NCI-H524 (cell line): ENCODE measurements around the gene SBK3.
"Not testable (repeated sequence)": the region's sequence is repeated elsewhere in the genome, so short reads cannot be mapped to it uniquely, and the experiment has no call there.

ENCODE experiments used
- DNase-seq, 2 experiments: peaks; one replicate each; lab custom pipeline; 2025; lab: John Stamatoyannopoulos, UW

The SBK3 gene, protein sequence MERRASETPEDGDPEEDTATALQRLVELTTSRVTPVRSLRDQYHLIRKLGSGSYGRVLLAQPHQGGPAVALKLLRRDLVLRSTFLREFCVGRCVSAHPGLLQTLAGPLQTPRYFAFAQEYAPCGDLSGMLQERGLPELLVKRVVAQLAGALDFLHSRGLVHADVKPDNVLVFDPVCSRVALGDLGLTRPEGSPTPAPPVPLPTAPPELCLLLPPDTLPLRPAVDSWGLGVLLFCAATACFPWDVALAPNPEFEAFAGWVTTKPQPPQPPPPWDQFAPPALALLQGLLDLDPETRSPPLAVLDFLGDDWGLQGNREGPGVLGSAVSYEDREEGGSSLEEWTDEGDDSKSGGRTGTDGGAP

DNA sequence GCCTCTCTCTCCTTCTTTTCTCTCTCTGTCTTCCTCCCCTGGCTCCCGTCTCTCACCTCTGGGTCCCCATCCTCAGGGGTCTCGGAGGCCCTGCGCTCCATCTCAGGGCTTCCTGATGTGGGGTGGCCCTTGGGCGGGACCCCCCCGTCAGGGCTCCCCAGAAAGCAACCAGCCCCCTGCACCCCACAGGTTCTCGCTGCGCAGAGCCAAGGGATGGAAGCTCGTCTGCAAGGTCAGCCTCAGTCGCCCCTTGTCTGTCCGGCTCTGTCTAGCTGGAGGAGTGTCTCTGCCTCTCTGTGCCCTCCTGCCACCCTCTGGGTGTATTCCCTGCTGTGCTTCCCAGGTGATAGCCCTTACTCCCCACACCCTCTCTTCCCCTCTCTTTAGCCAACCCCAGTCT, at the start of gene SBK3:
TSS of gene SBK3 (minus strand) at position 101 of the 400 bp plus-strand sequence. CDS start at position 101, 0 bp downstream.
- no peak for DNase-seq

DNA sequence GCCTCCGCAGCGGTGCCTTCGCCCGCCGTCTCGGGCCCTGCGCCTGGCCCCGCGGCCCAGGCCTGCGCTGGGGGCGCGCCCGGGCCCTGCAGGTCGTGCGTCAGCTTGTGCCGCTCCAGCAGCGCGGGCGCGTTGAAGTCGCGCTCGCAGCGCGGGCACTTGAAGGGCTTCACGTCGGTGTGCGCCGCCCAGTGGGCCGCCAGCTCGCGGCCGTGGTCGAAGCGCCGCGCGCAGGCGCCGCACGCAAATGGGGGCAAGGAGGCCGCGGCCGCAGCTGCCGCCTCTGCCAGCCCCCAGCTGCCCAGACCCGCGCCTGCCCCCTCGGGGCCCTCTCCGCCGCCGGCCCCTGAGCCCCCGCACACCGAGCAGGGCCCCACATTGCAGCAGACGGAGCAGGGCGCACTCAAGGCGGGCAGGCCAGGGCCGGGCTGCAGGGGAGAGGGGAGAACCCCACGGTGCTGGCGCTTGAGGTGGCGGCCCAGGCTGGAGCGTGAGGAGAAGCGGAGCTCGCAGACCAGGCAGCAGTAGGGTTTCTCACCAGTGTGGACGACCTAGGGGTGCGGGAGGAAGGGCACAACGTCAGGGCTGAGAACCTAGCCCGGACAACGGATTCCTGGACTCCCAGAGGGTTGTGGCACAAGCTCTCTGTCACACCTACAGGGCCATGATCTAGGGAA, 47.9 kb upstream of the SBK3 start:
- DNase-seq, result no peak

DNA sequence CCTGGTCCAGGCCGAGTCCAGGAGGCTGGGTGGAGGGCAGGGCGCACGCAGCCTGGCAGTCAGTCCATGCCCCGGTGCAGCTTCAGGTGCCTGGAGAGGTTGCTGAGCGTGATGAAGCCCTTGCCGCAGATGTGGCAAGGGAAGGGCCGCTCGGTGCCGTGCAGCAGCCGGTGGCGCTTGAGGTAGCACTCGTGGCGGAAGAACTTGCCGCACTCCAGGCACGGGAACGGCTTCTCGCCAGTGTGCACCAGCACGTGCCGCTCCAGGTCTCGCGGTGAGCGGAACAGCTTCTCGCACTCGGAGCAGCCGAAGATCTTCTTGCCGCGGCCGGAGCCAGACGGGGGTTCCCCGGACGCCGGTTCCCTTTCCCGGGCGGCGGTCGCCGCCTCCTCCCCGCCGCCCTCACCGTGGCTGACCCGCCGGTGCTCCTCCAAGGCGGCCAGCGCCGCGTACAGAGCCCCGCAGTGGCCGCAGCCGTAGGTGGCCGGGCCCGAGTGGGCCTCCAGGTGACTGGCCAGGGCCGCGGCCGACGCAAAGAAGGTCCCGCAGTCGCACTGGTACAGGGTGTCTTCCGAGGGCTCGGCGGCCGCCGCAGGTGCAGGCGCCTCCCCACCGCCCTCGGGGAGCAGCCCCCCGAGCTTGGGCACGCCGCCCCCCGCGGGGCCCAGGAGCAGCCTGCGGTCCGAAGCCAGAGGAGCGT, 47.2 kb upstream of the SBK3 start:
- no peak for DNase-seq

DNA sequence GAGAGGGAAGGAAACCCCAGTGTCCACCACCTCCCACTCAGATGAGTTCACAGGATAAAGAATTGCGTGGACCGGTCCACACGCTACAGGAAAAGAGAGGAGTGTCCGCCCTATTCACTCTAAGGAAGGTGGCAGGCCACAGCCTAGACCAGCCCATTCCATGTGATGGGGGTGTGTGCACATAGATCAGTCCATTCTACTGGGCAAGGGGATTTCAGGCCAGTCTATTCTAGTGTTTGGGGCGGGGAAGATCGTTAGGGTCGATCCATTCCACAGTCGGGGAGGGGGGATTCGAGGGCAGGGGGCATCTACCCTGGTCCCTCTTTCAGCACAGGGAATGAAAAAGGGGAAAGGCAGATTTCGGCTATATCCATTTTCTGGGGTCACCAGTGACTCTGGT, 46.2 kb upstream of the SBK3 start:
- DNase-seq, result no peak

DNA sequence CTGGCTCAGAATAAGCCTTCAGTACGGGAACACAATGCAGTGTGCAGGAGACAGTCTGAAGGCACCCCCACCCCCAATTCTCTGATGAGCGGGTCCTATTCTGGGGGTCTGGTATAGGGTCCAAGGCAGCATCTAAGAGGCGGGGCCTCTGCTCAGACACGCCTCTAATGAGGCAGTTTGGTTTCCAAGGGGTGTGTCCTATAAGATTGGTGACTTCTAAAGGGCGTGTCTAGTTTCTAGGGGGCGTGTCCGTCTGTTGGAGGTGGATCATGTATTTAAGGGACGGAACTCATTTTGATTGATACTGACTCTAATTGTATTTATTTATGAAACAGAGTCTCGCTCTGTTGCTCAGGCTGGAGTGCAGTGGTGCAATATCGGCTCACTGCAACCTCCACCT, 45.3 kb upstream of the SBK3 start:
- no peak for DNase-seq

DNA sequence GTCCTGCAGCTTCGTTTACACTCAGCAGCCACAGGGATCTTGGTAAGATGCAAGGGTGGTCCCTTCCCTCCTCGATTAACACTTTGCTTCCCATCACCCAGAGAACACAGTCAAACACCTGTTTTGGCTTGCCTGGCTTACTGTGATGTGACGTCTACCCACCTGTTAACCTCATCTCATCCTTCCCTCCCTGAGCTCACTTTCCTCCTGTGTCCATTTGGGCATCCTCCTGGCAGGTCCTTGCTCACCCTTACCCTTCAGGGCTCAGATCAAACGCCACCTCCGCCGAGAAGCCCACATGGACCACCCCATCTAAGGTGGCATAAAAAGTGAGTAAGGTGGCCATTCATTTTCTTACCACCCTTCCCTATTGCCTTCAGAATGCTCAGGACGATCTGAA, 44.8 kb upstream of the SBK3 start:
- DNase-seq, result no peak

DNA sequence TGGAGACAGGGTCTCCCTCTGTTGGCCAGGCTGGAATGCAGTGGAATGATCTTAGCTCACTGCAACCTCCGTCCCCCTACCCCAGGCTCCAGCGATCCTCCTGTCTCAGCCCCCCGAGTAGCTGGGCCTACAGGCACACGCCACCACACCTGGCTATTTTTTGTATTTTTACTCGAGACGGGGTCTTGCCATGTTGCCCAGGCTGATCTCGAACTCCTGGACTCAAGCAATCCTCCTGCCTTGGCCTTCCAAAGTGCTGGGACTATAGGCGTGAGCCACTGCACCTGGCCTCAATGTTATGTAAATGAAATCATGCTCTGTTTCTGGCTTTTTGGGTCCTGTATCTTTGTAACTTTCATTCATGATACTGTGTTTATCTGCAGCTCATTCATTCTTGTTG, 43.4 kb upstream of the SBK3 start:
- DNase-seq, result no peak

DNA sequence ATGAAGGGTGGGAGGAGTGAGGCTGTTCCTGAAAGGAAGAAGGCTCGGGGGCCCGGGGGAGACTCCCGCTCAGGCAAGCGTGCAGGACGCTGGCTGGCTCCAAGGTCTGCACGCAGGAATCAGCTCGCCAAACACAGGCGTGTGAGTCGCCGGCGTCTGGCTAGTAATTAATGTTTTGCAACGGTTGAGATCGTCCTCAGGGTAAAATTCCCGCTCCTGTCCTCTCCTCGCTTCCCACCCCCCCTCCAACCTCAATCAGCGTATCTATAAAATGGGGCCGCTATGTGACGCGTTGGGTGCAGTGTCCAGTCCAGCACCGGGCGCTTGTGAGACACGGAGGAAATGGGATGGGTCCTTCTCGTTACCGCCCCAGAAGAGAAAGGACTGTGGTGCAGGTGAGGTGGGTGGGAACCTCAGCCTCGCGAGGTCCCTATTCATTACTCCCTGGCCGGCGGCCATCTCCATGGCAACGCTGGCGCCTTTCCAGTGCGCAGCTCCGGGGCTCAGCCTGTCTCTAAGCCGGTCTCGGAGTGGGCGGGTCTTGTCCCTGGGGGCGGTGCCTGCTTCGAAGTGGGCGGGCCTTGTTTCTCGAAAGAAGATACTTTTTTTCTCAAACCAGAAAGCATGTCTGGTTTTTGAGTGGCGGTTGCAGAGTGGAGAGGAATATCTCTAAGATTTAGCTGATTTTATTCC, 41.8 kb upstream of the SBK3 start:
- peak; percentile 88 to 95 for DNase-seq

DNA sequence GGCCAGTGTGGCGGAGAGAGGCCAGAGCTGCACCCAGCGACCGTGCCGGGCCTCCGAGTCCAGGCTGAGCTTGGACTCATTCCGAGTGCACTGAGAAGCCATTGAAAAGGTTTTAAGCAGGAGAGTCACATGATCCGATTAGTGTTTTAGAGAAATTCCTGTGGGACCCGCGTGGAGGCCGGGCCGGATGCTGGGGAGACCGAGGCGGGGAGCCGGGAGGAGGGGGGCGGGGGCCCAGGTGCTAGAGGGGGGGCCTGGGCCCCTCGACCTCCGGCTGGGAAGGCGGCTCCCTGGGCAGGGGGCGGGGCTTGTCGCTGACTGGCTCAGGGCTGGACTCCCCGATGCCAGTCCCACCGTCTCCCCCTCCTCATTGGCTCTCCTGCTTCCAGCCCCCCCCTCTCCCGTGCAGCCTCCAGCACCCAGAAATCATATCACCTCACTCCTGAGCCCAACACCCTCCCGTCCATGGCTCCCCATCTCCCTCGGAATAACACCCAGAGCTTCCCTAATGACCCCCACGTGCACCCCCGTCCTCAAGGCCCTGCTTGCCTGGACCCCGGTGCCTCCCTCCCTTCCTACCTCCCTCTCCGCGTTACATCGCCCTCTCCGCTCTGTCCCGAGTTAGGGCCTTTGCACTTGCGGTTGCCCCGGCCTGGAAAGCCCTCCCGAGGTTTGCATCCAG, 40.5 kb upstream of the SBK3 start:
- DNase-seq, result peak; percentile 92 to 94

DNA sequence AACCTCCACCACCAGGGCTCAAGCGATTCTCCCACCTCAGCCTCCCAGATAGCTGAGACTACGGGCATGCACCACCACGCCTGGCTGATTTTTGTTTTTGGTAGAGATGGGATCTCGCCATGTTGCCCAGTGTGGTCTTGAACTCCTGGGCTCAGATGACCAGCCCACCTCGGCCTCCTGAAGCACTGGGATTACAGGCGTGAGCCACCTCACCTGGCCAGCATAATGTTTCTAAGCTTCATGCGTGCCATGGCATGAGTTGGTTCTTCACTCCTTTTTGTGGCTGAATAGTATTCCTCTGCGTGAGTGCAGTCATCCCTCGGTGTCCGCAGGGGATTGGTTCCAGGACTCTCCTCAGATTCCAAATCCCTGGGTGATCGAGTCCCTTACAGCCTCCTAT, 39.5 kb upstream of the SBK3 start:
- no peak for DNase-seq

DNA sequence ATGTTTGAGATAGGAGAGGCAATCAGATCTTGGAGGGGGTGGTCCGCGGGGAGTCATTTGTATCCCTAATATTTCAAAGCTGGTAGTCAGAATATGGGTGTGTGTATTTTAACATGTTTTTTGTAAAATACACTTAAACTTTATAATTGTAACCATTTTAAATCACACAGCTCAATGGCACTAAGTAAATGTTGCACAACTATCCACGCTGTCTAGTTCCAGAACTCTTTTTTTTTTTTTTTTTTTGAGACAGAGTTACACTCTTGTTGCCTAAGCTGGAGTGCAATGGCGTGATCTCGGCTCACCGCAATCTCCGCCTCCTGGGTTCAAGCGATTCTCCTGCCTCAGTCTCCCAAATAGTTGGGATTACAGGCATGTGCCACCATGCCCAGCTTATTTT, 38.6 kb upstream of the SBK3 start:
- DNase-seq, result not testable (repeated sequence)

DNA sequence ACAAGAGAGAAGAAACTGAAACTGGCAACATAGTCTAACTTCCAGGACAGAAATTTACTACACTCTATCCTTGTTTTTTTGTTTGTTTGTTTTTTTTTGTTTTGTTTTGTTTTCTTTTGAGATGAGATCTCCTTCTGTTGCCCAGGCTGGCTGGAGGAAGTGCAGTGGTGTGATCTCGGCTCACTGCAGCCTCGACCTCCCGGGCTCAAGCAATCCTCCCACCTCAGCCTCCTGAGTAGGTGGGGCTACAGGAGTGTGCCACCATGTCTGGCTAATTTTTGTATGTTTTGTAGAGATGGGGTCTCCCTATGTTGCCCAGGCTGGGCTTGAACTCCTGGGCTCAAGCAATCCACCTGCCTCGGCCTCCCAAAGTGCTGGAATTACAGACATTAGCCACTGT, 36.9 kb upstream of the SBK3 start:
- DNase-seq, result not testable (repeated sequence)

DNA sequence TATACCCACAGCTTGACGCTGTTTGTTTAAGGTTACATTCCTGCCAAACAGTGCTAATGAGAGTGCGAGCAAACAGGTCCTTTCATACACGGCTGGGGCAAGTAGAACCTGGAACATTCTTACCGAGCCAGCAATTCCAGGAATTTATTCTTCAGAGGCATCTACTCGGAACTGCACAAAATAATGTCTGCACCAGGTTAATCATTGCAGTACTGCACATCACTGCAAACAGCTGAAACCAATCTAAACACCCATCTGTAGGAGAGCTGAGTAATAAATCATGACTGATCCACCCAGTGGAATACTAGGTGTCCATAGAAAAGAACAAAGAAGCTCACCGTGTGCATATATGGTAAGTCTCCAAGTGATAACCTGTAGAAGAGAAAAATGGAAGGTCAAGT, 36.5 kb upstream of the SBK3 start:
- DNase-seq, result no peak

DNA sequence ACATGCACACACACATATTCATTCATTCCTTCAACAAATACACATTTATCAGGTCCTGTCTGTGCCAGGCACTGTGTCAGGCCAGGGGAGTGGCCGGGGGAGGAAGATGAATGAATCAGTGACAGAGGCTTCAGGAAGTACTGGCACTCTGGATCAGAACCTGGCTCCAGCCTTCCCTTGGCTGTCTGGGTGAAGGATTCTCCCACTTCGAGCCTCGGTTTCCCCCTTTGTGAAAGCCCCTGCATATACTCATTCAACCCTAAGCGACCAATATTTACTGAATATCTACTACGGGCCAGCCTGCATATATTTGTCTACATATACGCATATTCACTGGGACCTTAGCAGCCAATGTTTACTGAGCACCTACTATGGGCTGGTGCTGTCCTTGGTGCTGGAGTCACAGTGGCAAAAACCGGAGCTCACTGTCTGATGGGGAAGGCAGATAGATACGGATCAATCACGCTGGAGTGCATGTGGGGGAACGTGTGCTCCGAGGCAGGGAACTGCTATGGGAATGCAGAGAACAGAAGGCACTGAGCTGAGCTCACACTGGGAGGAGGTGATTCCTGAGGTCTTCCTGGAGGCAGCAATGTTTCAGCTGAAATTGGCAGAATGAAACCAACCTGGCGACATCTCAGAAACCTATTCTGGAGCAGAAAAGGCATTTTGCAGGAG, 35.9 kb upstream of the SBK3 start:
- no peak for DNase-seq

DNA sequence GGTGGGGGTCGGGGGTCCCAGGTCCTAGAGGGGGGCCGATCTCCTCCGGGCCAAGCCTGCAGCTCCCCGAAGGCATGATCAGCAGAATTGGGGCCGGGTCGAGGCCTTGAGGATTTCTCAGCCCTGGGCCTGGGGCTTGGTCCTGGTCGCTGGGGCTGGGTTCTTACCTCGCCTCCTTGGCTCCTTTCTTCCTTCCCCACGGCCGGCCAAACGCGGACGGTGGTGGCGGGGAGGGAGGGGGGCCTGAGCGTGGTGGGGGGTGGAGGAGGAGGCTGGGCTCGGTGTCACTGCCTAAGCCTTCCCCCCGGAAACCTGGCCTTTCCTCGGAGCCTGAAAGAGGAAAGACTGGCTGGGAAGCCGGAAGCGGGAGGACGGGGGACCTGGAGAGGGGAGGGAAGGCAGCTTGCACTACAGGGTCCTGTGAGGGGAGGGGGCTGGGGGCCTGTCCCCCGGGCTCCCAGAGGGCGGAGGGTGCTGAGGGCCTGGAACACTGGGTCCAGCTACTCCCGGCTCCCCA, 35.3 kb upstream of the SBK3 start, which contains the start of gene ZNF579:
TSS of gene ZNF579 (minus strand) at position 221 of the 517 bp plus-strand sequence. CDS start 1,209 bp downstream, outside the sequence.
- DNase-seq, result peak; percentile 82 to 95

DNA sequence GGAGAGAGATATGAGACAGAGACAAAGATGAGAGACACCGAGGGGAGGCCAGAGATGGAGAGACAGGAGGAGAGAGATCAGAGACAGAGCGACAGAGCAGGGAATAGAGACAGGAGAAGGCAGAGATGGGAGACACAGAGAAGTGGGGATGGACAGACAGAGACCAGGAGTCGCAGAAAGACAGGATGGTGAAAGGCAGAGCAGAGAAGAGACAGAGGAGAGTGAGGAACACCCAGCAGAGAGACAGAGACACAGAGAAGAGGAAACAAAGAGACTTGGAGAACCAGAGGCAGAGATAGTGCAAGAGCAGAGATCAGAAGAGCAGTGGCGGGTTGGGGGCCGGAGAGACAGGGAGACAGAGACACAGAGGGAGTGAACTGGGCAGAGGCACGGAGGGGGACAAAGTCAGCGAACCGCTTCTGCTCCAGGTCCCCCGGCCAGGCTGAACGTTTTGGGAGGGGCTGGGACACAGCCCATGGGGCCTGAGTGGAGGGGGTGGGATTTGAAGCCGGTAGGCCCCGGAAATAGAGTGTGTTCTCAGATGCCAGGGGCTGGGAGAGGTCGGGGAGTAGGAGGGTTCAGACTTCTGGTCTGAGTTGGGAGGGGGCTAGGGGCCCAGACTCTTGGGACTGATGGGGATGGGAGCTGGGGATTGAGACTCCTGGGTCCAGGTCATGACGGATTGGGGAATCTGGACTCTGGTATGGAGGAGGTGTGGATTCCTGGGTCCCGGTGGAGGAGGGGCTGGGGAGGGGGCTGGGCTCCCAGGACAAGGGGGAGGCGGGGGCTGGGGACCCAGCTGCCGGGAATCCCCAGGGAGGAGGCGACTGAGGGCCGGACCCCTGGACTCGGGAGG, 34.7 kb upstream of the SBK3 start:
- DNase-seq, result peak in 1 of 2 experiments; percentile 28

DNA sequence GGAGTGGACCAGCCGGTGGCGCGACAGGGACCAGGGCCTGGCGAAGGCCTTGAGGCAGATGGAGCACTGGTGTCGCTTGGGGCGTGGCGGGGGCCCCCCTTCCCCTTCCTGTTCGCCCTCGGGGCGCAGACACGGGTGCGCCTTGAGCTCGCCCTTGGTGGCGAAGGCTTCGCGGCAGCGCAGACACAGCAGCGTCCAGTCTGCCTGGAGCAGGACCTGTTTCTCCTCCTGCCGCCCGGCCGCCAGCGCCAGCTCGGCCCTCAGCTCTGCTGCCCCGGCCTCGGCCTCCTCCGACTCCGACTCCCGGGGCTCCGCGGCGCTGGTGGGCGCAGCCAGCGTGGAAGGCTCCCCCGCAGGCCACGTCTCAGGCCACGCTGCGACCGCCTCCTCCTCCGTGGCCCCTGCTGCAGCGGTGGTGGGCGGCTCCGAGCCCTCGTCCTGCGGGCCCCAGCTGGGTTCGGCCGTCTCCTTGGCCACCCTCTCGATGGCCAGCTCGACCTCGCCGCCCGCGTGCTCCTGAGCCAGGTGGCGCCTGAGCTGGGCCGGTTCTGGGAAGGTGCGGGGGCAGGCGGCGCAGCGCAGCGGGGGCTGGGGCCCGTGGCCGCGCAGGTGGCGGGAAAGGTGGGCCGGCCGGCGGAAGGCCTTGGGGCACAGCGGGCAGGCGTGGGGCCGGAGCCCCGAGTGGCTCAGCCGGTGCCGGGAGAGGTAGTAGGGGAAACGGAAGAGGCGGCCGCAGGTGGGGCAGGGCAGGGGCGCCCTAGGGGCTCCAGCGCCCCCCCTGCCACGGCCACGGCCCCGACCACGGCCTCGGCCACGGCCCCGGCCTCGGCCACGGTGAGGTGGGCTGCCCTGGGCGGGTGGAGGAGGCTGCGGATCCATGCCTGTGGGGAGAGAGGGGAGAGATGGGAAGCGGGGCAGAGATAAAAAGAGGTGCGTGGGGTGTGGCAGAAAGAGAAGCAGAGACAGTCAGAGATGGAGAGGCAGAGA, 33.7 kb upstream of the SBK3 start:
- no peak for DNase-seq

DNA sequence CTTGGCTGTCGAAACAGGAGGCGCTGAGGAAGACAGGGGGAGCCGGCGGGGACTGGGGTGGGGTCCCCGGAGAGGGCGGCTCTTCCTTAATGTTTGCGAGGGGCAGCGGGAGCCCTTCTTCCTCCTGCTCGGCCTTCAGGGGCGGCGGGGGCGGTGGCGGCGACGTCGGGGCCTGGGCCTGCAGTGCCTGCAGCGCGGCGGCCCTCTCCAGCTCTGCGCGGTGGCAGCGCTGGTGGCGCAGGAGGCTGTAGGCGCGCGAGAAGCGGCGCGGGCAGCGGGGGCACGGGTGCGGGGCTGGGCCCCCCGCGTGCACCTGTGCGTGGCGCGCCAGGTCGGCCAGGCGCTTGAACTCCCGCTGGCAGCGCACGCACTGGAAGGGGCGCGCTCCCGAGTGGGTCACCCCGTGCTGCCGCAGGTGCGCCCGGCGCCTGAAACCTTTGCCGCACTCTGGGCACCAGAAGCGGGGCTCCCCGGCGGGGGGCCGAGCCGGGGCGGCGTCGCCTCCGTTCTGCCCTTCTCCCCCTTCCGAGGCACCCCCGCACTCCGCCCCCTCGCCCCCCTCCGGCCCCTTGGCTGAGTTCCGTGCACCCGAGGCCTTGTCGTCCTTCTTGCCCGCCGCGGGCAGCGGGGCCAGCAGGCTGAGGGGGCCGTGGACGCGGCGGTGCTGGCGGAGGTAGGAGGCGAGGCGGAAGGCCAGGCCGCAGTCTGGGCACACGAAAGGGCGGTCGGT, 32.9 kb upstream of the SBK3 start:
- DNase-seq, result no peak
